Bronchial epithelial cell (primary cell): ENCODE results near the gene TMEM54. TPM values are rescaled to one million over a fixed set of nuclear protein-coding genes. Genes with fewer than 3 reads are reported as not detected.

Experiments
- DNase-seq: peaks from one replicate; pipeline ENCODE4 v3.0.0-alpha.2; 2010; ENCODE audit warnings: low read depth
- FAIRE-seq: peaks from 2 replicates; lab custom pipeline; 2011; peaks lifted over from hg19 to GRCh38; lab: Jason Lieb, UNC
- H3K27me3 ChIP-seq: 2 replicates; pipeline ENCODE4 v1.5.1; 2011; ENCODE audit warnings: low read length; ENCODE audit not compliant: control insufficient read depth, insufficient read depth
- H3K36me3 ChIP-seq: 2 replicates; pipeline ENCODE4 v1.5.1; 2011; ENCODE audit warnings: low read length; ENCODE audit not compliant: control insufficient read depth, insufficient read depth
- H3K4me3 ChIP-seq: 2 replicates; pipeline ENCODE4 v1.5.1; 2011; ENCODE audit warnings: mild to moderate bottlenecking, low read depth, low read length, control low read depth
- total RNA-seq: library from RNA; depleted of rRNA; stranded (reverse); fragments of >200 nt; gene quantifications from 2 replicates; pipeline ENCODE4 v1.2.1, GENCODE V29; 2014
- TF ChIP-seq, protein P1 (sequence below): IDR thresholded peaks from 2 replicates; pipeline ENCODE4 v1.5.1; 2011; ENCODE audit warnings: mild to moderate bottlenecking, moderate library complexity, low read length, control low read depth, inconsistent platforms; ENCODE audit not compliant: insufficient read depth, severe bottlenecking

Gene TMEM54
- total RNA-seq, 1 donor from 2014 or later = 112 TPM

DNA sequence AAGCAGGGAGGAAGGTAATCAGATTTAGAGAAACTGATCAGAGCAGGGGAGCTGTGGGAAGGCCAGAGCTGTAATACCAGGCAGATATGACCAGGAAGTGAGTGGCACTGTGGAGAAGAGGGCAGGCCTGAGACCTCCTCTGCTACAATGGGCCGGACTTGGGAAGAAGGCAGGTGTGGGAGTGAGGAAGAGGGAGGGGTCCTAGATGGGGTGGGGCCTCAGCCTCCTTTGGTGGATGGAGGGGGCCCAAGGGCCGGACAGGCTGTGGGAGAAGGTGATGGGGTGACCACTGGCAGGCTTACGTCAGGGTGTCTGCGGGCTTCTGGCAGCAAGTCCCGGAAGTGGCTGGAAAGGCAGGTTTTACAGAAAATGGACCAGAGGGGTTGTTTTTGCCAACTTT is 19.9 kb downstream of the TMEM54 start:
- FAIRE-seq = no peak
- TF ChIP-seq, protein P1, sequence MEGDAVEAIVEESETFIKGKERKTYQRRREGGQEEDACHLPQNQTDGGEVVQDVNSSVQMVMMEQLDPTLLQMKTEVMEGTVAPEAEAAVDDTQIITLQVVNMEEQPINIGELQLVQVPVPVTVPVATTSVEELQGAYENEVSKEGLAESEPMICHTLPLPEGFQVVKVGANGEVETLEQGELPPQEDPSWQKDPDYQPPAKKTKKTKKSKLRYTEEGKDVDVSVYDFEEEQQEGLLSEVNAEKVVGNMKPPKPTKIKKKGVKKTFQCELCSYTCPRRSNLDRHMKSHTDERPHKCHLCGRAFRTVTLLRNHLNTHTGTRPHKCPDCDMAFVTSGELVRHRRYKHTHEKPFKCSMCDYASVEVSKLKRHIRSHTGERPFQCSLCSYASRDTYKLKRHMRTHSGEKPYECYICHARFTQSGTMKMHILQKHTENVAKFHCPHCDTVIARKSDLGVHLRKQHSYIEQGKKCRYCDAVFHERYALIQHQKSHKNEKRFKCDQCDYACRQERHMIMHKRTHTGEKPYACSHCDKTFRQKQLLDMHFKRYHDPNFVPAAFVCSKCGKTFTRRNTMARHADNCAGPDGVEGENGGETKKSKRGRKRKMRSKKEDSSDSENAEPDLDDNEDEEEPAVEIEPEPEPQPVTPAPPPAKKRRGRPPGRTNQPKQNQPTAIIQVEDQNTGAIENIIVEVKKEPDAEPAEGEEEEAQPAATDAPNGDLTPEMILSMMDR = no peak
- no peak for DNase-seq
- no peak overlapping the region for H3K4me3 ChIP-seq
- H3K36me3 ChIP-seq = no peaks in the 10 kb centered on the region
- H3K27me3 ChIP-seq = peaks cover 11% of the 10 kb centered on the region

DNA sequence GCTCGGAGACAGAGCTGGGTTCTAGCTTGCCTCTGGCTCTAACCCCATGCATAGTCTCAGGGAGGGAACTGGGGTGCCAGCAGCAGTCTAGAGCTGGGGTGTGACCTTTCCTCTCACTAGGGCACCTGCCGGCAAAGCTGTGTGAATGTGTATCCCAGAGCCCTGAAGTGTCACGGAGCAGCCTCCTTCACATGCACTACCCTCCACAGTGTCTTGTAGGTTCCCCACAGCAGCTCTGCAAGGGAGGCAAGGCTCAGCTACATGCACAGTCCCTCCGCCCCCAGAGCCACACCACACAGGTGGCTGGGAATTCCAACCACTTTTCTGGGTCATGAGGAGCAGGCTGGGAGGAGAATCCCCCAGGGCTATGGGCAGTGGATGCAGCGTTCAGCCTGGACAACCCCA is 22.6 kb downstream of the TMEM54 start:
- TF ChIP-seq, protein P1 = no peak
- DNase-seq = no peak
- no peaks in the 10 kb centered on the region for H3K27me3 ChIP-seq
- no peak for FAIRE-seq
- H3K4me3 ChIP-seq = no peak overlapping the region
- no peaks in the 10 kb centered on the region for H3K36me3 ChIP-seq

DNA sequence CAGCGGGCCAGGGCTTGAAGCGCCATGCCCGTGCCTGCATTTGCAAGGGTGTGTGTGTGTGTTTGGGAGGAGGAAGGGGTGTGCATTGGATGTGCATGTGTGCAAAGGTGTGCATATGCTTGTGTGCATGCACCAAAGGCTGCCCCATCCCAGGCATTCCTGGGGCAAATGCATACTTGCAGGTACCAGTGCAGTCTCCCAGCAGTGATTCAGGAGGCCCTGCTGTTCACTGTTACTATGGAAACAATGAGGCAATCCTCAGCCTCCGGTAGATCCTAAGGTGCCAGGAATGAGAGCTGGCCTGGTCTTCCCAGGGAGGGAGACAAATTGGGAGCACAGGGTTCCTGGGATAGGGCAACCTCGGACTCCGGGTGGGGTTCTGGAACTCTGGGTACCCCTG is 23.0 kb downstream of the TMEM54 start:
- Histone ChIP-seq H3K36me3 (no peaks in the 10 kb centered on the region), H3K4me3 (no peak overlapping the region), H3K27me3 (no peaks in the 10 kb centered on the region)
- DNase-seq = peak; percentile 80
- TF ChIP-seq, protein P1 = no peak
- no peak for FAIRE-seq

DNA sequence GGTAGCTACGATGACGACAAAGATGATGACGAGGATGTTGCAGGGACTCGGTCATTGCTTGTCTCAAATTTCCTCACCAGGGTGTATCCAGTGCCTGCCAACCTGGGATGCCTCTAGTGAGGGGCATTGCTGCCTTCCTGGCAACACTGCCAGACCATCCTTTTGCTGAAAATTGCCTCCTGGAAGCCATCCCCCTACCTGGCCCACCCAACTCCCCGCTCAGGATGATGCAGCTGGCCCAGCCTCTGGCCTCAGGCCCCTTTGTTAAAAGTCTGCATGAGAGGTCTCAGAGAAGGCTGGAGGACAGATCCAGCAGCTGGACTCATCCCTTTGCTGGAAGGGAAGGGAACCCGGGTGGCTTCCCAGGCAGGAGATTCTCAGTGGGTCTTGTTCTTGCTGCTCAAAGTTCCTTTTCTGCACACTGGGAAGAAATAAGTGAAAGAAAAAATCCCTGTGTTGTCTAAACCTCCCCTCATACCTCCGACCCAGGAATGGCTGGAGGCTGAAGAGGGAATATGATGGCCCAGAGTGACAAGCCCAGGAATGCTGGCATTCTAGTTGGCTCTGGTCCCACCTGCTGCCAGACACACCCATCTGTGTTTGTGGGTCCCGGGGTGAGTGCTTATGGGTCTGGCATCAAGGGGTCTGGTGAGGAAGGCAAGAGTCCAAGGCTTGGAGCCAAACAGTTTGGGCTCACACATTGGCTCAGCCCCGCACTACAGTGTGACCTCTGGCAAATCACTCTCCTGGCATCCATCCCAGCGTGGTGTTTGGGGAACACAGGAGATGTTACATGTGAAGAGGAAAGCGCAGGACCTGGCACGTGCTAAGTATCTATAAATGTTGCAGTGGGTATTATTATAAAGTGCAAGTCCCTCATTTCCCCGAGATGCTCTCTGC is 23.7 kb downstream of the TMEM54 start:
- H3K27me3 ChIP-seq = no peaks in the 10 kb centered on the region
- H3K4me3 ChIP-seq = no peak overlapping the region
- DNase-seq = no peak
- TF ChIP-seq, protein P1 = no peak
- no peak for FAIRE-seq
- no peaks in the 10 kb centered on the region for H3K36me3 ChIP-seq

DNA sequence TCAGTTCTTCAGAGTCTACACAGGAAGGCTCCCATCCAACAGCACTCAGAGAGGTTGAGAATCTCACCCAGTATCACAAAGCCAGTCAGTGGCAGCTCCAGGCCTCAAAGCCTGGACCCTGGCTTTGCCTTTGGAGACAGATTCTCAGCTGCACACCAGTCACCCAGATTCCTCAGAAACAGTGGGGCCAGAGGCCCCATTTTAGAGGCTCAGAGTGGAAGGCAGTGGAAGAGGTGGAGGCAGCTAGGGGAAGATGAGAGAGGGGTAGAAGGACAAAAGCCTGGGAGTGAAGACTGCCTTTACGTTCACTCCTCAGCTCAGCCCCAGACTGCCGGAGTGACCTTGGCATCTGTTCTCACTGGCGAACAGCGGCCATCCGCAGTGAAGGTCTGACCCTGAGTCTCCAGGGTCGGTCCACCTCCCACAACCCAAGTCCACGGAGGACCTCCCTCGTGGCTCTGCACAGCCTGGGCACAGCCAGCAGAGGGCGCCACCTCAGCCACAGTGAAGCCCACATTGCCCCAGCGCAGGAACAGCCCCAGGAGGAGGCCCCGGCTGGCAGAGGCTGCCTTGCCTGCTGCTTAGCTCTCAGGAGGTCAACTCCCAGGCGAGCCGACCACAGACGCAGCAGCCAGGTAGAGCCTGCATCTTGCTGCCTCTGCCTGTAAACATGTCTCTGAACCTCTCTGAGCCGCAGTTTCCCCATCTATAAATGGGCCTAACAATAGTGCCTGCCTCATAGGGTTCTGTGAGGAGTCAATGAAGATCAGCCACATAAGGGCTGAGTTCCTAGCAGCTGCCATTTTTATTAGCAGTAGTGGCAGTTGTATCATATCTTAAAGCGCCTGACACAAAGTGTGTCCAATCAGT is 24.6 kb downstream of the TMEM54 start:
- TF ChIP-seq, protein P1 = peak; percentile 98
- DNase-seq (peak; percentile 29), FAIRE-seq (no peak)
- no peaks in the 10 kb centered on the region for H3K36me3 ChIP-seq
- H3K4me3 ChIP-seq = no peak overlapping the region
- H3K27me3 ChIP-seq = peaks cover under 1% of the 10 kb centered on the region
